ENCODE measurements around the gene SBK3. TPM values are rescaled to one million over a fixed set of nuclear protein-coding genes. Genes with fewer than 3 reads are reported as not detected.
"Not testable (repeated sequence)": the region's sequence is repeated elsewhere in the genome, so short reads cannot be mapped to it uniquely, and the experiment has no call there.

The SBK3 gene
- total RNA-seq, 1 experiment from 2014 or later = 0.17 TPM

GRCh38 chr19:55542292-55542855, 3.0 kb downstream of the SBK3 start:
- no peak for DNase-seq (ENCODE audit: low read depth)

GRCh38 chr19:55541091-55541490, 4.3 kb downstream of the SBK3 start:
- DNase-seq (ENCODE audit: low read depth) = no peak

- peak; percentile 26 for DNase-seq (ENCODE audit: low read depth)
Measured at GRCh38 chr19:55540619-55541018, 4.7 kb downstream of the SBK3 start.

- DNase-seq (ENCODE audit: low read depth) = no peak
Measured at GRCh38 chr19:55539090-55539984, 6.0 kb downstream of the SBK3 start.

- no peak for DNase-seq (ENCODE audit: low read depth)
Measured at GRCh38 chr19:55538132-55538531, 7.2 kb downstream of the SBK3 start.

- peak; percentile 76 for DNase-seq (ENCODE audit: low read depth)
Measured at GRCh38 chr19:55537741-55538111, 7.6 kb downstream of the SBK3 start.

GRCh38 chr19:55536951-55537740, 8.2 kb downstream of the SBK3 start, which contains the start of gene SBK2:
SBK2 (minus strand) TSS chr19:55537133; CDS start chr19:55536294, 839 bp downstream.
- DNase-seq (ENCODE audit: low read depth) = peak; percentile 18

- no peak for DNase-seq (ENCODE audit: low read depth)
Measured at GRCh38 chr19:55536366-55536765, 9.0 kb downstream of the SBK3 start.

GRCh38 chr19:55535965-55536350, 9.4 kb downstream of the SBK3 start:
- DNase-seq (ENCODE audit: low read depth) = no peak

GRCh38 chr19:55535173-55535964, 10.0 kb downstream of the SBK3 start:
- no peak for DNase-seq (ENCODE audit: low read depth)

- DNase-seq (ENCODE audit: low read depth) = not testable (repeated sequence)
Measured at GRCh38 chr19:55534280-55534679, 11.1 kb downstream of the SBK3 start.

- no peak for DNase-seq (ENCODE audit: low read depth)
Measured at GRCh38 chr19:55530996-55531395, 14.3 kb downstream of the SBK3 start.

- DNase-seq (ENCODE audit: low read depth) = no peak
Measured at GRCh38 chr19:55529636-55530234, 15.6 kb downstream of the SBK3 start.

GRCh38 chr19:55528030-55528803, 17.1 kb downstream of the SBK3 start:
- DNase-seq (ENCODE audit: low read depth) = no peak

GRCh38 chr19:55527197-55528029, 17.9 kb downstream of the SBK3 start:
- no peak for DNase-seq (ENCODE audit: low read depth)

GRCh38 chr19:55526216-55527196, 18.8 kb downstream of the SBK3 start:
- peak; percentile 57 for DNase-seq (ENCODE audit: low read depth)

- no peak for DNase-seq (ENCODE audit: low read depth)
Measured at GRCh38 chr19:55525289-55526101, 19.8 kb downstream of the SBK3 start.

Data from LHCN-M2 (cell line).